ENCODE data around the gene AHI1.

- TF ChIP-seq CTCF (conservative IDR thresholded peaks at IDR 0.05; ENCODE audit: low read length), result no peak
- no peak for TF ChIP-seq EZH2phosphoT487 (IDR thresholded peaks at IDR 0.05; ENCODE audit: borderline replicate concordance, low read depth, low read length)
These were observed 22.2 kb downstream of the AHI1 start for GRCh38 chr6:135475292-135475886.
